Renal pelvis (tissue), 4 donors: ENCODE data around the gene FSD1. TPM values are rescaled to one million over a fixed set of nuclear protein-coding genes. Genes with fewer than 3 reads are reported as not detected.

ENCODE experiments used
- DNase-seq: peaks from one replicate; pipeline ENCODE4 v3.0.0-alpha.2; 2013
- polyA plus RNA-seq, 3 donors: library from polyadenylated mRNA; unstranded; fragments of 120-200 nt; gene quantifications; one replicate each; pipeline ENCODE4 v1.2.1, GENCODE V29; 2013; ENCODE audit not compliant: insufficient read length in 3 of 3

Gene FSD1
- polyA plus RNA-seq, 3 donors, result 6.7 to 9.0 (median 8.4) TPM

DNA sequence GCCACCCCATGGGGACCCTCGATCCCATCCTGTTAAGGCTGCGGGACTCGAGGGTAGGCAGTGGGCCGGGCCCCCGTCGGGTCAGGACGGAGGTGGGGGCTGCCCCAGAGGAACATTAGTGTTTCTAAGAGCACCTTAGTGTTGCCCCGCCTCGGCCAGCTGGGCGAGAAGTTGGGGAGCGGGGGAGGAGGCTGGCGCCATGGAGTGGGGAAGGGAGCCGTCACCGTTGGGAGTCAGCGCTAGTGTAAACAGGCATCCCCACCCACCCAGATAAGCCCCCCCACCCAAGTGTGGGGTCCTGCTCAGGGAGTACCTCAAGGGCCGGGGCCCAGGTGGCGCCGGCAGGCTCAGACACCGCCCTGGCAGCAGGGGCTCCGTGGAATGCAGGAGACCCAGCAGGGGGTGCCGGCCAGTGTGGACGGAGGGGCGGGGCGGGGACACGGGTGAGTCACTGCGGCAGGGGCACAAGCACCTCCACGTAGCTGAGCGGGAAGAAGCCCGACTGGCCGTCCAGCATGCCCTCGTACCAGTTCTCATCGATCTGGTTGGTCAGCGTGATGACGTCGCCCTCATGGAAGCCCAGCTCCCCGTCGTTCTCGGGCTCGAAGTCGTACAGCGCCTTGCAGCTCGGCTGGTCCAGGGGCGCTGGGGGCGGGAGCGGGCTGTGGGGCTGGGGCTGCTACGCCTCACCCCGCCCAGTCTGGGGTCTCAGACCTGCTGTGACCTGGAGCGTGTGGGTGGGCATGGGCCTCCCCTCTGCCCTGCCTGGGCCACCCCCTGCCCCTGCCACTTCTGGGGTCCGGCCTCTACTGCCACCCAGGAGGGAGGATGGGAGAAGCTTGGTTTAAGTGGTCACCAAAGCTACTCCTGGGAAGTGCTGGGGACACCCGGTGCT is 57.0 kb downstream of the FSD1 start:
- DNase-seq, result no peak

DNA sequence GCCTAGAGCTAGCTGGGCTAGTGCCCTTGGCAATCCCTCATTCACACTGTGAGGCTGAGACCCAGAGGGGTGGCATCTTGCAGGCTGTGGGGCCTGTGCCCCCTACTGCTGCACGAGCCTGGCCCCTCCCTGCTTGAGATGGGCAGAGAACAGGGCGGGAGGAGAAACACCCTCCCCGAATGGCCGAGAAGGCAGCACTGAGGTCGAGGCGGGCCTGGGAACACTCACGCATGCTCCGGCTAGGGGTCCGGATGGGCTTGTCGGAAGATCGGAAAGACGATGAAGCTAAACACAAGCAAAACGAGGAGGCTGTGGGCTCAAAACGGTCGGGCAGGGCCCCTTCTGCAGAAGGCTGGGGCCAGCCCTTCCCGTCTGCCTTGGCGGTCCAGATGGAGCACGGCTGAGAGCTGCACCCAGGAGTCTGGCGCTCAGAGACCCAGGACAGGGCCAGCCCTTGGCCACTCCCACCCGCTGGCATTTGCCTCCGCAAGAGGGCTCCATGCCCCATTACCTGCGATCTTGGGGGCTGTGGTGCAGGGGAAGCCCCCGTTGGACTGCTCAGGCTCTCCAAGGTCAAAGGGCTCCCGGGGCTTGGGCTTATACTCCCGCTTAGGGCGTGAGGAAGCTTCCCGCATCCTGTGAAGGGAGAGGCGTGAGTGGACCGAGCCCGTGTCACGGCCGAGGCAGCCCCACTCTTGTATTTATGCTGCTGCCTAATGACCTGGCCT is 57.9 kb downstream of the FSD1 start:
- no peak for DNase-seq

DNA sequence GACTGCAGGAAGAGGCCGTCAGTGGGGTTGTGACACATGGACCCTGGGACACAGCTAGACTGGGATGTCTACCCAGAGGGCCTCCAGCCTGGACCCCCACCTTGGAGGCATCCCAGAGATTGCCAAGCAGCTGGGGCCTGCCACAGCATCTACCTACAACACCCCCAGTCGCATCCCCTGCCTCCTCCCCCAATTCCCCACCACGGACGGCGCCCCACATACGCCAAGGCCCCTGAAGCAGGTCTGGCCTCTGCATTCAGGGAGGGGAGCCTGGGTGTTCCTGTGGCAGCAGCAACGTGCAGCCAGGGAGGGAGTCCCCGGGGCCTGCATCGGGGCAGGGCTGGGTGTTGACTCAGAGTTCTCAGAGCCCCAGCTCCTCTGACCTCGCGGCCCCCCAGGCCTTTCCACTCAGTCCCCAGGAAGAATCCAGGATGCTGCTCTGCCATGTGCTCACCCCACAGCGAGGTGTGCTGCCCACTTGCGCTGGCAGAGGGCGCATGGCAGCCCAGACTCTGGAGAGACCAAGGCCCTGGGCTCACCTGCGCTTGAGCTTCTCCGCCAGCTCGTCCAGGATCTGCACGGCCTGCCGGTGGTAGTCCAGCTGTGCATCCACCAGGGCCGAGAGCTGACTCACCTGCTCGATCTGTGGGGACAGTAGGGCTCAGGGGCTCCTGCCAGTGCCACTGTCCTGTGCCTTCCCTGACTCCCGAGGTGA is 58.6 kb downstream of the FSD1 start:
- no peak for DNase-seq

DNA sequence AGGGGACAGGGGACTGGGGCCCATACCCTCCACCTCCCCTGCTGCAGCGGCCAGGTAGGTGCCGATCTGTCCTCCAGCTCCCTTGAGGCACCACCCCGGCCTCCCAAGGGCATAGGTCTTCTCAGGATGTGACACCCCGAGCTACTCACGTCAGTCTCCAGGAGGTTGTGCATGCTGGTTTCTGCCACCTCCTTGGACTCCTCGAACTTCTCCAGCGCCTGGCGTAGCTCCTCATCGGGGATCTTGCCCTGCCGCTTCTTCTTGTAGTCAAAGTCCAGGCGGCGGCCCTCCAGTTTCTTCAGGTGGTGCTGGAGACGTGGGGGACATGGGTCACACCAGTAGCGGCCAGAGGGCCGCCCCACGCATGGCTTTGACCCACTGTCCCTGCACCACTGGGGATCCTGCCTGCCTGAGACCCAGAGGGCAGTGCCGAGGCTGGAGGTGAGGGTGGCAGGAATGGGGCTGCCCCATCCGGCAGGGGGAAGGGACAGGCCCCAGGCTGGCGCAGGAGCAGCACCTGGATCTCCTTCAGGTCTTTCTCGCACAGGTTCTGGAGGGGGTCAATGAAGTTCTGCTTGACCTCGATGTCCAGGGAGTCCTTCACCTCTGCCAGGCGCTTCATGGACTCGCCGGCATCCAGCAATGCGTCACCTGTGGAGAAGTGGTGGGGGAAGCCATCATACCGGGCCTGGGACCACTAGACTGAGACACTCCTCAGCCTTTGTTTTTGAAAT is 59.3 kb downstream of the FSD1 start:
- no peak for DNase-seq

DNA sequence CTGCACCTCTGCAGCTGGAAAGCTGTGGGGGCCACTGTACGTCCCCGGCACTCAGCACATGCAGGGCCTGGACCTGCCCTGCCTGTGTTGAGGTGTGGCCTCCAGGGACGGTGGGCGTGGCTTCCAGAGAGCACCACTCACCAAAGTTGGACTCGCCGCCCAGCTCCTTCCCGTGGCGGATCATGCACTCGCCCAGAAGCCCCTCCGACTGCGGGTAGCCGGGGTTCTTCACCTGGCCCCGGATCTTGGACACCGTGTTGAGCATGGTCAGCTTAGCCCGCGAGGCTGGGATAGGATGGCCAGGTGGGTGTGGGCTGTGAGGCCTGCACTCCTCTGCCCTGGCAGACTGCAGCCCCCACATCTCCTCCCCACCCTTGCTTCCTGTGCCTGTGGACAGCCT is 60.9 kb downstream of the FSD1 start:
- no peak for DNase-seq

DNA sequence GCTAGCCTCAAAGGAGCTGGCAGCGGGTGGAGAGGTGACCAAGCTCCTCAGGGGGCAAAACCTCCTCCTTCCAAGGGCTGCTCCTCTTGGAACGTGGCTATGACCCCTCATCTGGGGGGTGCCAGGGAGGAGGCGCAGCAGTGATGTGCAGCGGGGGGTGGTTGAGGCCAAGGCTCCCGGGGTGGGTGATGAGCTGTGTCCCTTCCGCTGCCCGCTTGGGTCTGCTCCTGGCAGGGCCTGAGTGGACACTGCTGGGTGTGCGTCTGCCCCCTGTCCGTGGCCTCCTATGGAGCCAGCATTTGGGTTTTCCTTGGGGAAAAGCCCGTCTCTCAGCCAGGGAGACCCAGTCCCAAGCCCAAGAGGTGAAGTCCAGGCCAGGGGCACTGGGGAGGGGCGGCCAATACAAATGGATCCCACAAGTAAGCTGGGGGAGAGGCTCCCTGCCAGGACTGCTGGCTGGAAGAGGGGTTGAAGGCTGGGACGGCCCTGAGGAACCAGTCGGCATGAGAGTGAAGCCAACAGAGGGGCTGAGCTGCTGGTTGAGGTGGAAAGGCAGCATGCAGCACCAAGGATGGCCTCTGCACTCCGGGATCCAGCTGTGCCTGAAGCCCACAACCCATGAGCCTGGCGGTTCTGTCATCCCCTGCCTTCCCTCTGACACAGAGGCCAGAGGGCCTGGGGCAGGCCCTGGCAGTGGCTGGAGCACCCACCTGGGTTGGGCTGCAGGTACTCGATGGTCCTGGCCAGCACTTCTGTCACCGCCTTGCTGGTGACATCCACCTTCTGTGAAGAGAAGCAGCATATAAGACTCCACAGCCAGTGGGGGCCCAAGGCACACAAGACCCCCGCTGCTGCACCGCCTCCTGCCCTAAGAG is 61.6 kb downstream of the FSD1 start:
- no peak for DNase-seq

DNA sequence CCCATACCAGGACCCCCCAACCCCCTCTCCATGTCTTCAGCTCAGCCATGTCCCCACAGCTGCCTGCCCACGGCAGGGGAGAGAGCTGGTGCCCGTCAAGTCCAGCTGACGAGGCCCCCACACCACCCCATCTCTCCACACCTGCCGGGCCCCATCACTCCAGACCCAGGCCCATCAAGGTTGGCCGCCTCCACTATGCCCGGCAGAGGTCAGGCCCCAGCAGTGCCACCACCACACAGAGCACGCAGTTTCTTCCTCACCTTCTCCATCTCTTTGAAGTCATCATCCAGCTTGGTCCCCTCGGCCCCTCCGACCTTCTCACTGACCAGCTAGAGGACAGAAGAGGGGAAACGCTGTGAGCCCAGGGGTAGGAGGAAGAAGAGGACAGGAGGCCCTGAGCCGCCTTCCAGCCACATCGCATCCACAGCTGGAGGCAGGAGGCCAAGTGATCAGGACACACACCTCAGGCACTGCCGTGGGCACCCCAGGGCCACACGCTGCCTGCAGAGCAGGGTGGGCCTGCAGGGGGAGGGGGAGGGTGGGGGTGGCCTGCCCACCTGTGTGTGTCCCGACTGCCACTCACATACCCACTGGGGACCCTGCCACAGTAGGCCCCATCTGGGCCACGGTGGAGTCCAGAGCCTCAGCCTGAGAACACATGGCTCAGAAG is 62.4 kb downstream of the FSD1 start:
- no peak for DNase-seq

DNA sequence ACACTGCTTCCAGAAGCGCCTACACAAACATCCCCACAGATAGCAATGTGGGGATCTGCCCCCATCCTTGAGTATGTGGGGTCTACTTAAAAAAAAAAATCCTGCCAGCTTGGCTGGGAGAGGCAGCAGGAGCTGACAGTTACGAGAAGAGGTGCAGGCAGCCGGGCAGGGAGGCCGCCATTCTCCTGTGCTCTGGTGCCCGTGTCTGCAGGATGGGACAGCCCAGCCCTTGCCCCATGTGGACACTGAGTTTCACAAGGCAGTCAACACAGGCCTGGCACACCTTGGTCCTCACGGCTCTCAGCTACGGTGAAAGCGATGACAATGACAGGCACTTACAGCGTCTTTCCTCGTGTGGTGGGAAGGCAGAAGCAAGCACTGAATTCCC is 62.9 kb downstream of the FSD1 start:
- no peak for DNase-seq

DNA sequence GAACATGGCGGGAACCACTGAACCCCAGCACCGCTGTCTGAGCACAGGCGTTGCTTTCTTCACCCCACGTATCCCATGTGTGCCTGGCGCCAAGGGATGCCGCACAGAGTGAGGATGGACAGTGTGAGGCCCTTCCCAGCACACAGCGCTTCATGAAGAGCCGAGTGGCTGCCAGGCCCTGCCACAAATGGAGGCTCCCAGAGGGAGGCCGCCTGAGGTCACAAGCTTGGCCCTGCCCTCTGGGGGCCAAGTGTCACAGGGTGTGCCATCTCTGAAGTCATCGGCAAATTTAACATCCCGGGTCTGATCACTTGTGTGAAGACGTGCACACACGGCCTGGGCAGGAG is 63.4 kb downstream of the FSD1 start:
- no peak for DNase-seq

DNA sequence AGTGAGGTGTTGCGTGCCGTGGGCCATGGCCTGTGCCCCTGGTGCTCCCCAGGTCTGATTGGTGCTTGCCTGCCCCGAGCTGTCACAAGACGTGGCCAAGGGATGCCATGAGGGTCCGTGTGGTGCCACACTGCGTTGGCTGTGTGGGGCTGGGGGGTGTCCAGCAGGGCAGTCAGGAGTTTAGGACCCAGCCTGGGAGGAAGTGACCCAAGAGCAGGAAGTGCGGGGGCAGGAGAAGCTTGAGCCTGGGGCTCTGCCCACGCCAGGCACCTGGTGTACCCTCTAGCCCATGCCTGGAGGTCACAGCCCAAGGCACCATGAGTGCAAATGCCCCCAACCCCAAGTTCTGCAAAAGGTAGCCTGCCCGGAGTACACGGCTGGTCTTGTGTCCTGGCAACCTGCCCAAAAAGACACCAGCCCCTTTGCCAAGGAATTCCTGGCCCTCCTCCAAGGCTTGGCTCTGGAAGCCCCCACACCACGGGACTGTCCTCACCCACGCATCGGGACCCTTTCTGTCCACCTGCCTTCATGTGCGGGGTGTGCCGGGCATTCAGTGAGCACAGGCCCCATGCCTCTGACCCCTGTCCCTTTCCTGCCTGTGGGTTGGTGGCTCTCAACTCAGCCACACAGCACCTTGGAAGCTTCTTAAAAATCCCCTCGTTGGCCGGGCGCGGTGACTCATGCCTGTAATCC is 63.9 kb downstream of the FSD1 start:
- DNase-seq, result no peak

DNA sequence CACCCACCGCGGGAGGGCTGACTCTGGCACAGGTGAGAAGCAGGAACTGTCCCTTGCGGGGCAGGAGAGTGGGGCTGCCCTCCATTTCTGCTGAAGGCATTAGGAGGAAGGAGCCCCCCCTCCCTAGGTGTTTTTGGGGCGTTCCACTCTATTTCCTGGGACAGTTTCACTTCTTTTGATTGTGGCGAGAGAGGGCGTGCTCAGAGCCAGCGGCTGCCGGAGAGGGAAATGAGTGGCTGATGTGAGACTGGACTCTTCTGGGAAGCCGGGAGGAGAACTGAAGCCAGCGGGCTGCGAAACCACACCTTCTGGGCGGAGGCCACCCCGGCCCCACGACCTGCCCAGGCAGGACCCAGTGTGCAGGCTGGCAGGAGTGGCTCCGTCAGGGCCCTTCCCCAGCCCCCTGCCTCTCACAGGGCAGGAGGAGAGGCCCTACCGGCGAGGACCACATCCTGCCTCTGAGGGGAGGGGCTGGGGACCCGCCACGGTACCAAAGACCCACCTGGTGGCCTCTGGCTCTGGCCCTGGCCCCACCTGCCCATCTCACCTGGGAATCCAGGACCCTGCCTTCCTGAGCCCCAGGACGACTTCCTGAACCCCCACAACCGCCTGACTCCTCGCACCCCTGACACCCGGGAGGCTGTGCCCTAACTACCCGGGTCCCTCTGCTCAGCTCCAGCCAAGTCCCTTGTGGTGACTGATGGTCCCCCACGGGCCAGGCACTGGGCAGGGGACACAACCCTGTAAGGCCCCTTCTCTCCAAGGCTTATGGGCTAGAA is 64.9 kb downstream of the FSD1 start:
- no peak for DNase-seq

DNA sequence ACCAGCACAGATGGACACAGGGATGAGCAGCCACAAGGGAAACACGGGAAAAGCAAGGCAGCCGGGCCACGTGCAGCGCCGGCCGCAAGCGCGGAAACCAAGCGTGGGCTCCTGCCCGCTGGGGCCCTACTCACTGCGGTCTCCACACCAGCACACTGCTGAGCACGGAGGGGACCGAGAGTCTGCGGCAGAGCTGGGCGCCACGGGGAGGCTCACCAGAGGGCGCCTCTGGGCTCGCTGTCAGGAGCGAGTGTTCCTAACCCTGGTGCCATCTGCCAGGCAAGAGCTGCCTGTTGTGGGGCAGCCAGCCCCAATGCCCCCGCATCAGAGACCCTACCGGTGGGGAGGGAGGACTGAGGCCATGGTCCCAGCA is 65.5 kb downstream of the FSD1 start:
- no peak for DNase-seq

DNA sequence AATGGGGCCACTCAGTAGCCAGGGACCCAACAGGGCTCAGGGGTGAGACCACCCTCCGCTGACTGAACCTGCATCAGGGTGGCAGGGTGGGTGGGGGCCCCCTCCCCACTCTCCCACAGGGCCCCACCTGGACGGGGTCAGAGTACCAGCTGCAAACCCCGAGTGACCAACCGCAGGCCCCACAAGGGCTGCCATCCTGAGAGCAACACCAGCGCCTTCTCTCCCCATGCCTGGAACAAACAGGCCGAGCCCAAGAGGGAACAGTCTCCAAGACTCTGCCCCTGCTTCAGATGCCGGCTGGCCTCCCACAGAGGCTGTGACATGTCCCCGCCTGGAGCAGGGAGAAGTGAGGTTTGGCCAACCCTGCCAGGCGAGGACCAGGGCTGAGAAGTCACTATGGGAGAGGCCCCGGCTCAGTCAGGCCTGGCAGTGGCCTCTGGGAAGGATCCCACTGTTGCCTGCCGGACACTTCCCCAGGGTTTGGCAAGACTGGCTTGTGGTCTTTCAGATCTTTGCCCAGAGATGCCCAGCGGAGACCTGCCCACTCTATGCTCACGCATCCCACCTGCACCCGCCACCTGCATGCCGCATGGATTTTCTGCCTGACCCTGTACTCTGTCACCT is 66.1 kb downstream of the FSD1 start:
- no peak for DNase-seq

DNA sequence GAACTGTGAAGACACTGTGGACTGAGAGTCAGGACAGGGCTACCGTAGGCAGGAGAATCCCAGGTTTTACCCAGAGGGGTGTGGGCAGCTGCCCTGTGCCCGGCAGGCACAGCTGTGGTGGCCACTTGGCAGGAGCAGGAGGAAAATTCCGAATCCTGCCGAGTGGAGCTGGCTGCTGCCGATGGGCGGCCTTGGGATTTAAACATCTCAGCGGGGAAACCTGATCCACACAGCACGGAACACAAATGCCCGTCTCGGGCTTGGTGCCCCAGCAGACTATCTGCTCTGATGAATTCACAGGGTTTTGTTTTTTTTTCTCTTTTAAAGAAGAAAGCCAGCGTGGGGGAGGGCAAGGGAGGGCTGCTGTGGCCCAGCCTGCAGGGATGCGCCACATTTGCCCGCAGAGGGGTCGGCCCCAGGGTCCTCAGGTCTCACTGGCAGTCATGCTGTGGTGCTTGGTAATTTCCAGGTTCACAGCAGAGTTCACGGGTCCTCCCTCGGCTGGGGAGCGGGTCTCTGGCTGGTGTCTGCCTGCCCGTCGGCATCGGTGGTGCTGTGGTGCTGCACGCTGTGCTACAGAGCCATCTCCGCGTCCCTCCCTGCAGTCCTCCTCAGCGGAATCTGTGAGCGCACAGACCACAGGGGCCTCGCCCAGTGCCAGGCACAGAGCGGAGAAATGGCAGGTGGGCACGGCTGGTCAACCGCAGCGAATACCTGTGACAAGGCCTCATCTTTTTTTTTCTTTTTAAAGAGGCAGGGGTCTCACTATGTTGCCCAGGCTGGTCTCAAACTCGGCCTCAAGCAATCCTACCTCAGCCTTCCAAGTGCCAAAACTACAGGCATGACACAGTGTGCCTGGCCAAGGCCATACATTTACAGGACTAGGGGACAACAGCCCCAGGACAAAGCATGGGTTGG is 67.1 kb downstream of the FSD1 start:
- DNase-seq, result no peak

DNA sequence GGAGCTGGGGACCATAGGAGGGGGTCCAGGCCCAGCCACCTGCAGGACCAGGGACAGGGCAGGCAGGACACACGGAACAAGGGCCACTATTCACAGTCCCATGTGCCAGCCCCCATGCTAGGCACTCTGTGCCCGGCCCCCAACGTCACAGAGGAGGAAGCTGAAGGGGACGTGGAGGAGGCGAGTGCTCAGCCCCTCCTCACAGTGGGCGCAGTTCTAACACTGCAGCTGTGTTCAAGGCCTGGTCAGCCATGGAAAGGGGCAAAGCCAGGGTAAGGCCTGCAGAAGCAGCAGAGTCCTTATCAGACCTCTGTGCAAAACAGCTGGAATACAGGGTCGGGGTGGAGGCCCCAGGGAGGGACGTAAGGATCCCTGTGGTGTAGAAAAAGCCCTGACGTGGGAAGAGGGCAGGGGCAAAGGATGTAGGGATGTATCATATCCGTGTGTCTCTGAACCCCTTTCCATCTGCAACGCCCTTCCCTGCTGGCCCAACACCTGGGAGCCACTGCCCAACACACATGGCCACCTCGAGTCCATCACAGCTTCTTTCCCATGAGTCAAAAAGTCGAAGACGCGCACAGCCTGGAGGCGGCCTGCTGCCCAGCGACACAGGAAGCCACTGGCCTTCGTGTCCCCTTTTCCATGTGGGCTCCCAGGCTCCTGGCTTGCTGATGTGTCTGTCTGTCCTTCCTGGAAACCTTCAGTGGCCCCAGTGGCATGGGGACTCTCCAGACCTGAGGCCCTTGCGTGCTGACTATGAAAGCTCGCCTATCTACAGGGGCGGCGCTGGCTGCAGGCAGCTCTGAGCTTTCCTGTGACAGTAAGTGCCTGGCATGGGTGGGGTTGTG is 68.0 kb downstream of the FSD1 start:
- no peak for DNase-seq

DNA sequence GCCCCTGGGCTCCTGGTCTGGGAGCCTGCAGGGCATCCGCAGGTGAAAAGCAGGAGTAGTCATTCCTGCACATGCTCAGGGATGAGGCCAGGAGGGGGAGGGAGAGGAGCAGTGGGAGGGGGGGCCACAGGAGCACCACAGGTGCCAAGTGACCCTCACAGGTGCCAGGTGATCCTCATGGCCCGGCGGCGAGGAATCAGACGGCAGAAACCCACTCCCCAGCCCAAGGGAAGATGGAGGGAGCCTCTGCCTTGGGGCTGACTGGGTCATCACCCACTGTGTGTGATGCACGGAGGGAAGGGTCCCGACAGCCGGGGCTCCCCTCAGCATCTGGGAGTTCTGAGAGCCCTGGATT is 68.6 kb downstream of the FSD1 start:
- no peak for DNase-seq
